IMR-90 (cell line): ENCODE measurements around the gene UMODL1.

Experiments used
- BHLHE40 ChIP-seq: fragments of 150-350 bp; IDR thresholded peaks from 2 replicates; pipeline ENCODE4 v1.6.1; 2016; ENCODE audit warnings: mild to moderate bottlenecking, low read depth, low read length
- CEBPB ChIP-seq: IDR thresholded peaks from 2 replicates; pipeline ENCODE4 v1.6.1; 2012; ENCODE audit warnings: low read depth, low read length, improper control_type of control experiment
- CHD1 ChIP-seq: IDR thresholded peaks from 2 replicates; pipeline ENCODE4 v1.6.1; 2012; ENCODE audit warnings: low read depth, low read length, improper control_type of control experiment
- CTCF ChIP-seq: conservative IDR thresholded peaks from 2 replicates; pipeline ENCODE4 v1.5.1; 2012; ENCODE audit warnings: mild to moderate bottlenecking, low read depth, low read length, improper control_type of control experiment
- ELK1 ChIP-seq: fragments of 150-350 bp; IDR thresholded peaks from 2 replicates; pipeline ENCODE4 v1.6.1; 2016; ENCODE audit warnings: low read depth, mild to moderate bottlenecking, low read length, moderate library complexity, borderline replicate concordance
- FOS ChIP-seq: fragments of 150-350 bp; IDR thresholded peaks from 2 replicates; pipeline ENCODE4 v1.6.1; 2016; ENCODE audit warnings: low read depth, low read length
- MXI1 ChIP-seq: IDR thresholded peaks from 2 replicates; pipeline ENCODE4 v1.6.1; 2012; ENCODE audit warnings: low read depth, mild to moderate bottlenecking, low read length, moderate library complexity, borderline replicate concordance
- NFE2L2 ChIP-seq: fragments of 150-350 bp; IDR thresholded peaks from 2 replicates; pipeline ENCODE4 v1.6.1; 2016; ENCODE audit warnings: low read depth, mild to moderate bottlenecking, low read length
- POLR2A ChIP-seq: IDR thresholded peaks from 2 replicates; pipeline ENCODE4 v1.6.1; 2012; ENCODE audit warnings: mild to moderate bottlenecking, low read depth, low read length
- RAD21 ChIP-seq: IDR thresholded peaks from 2 replicates; pipeline ENCODE4 v1.6.1; 2012; ENCODE audit warnings: low read length, improper control_type of control experiment
- RFX5 ChIP-seq: IDR thresholded peaks from 2 replicates; pipeline ENCODE4 v1.8.0; 2012; ENCODE audit warnings: low read depth, mild to moderate bottlenecking, low read length, moderate library complexity
- SMC3 ChIP-seq: fragments of 150-350 bp; IDR thresholded peaks from 2 replicates; pipeline ENCODE4 v1.6.1; 2016; ENCODE audit warnings: low read depth, mild to moderate bottlenecking, antibody characterized with exemption, low read length, moderate library complexity
- USF2 ChIP-seq: fragments of 150-350 bp; IDR thresholded peaks from 2 replicates; pipeline ENCODE4 v1.6.1; 2017; ENCODE audit warnings: mild to moderate bottlenecking, antibody characterized with exemption, low read length, low read depth

DNA sequence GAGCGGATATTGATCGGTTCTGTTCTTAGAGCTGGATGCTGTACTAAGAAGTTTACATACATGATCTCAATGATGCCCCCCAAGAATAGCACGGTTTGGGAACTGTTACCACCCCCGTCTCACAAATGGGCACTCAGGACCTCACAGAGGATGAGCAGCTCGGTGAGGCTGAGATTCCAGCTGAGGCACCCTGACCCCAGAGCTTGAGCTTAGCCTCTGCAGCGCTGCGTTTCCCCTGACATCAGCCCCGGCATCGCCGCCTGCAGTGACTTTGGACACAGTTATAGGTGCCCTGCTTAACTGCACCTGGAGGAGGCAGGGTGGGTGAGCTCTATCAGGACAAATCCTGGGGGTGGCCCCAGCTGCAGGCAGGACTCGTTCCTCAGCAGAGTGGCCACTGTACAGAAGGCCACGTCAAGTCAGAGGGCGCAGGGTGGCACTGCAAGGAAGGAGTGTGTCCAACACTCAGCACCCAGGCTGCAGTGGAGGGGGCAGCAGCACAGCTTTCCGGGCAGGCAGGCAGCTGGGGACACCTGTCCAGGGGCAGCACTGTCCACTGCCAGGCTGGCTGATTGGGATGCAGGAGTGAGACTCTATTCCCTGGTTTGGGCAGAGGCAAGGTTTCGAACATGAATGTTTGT is 82.0 kb downstream of the UMODL1 start:
- TF ChIP-seq CTCF (no peak), CEBPB (no peak), ELK1 (no peak), RAD21 (no peak), CHD1 (no peak), RFX5 (no peak), BHLHE40 (no peak), SMC3 (no peak), MXI1 (no peak), FOS (no peak), POLR2A (no peak), NFE2L2 (no peak), USF2 (no peak)
